ENCODE results near the gene FRMD4A. TPM values are rescaled to one million over a fixed set of nuclear protein-coding genes. Genes with fewer than 3 reads are reported as not detected.

Gene FRMD4A
- total RNA-seq, 1 experiment from 2014 or later, result 19.6 TPM

- Mint-ChIP-seq H3K36me3 (ENCODE audit: insufficient read depth in 1 of 3, low read depth in 3 of 3) (no peaks in the 10 kb centered on the region; a peak in 1 of 7 replicates), H3K4me1 (peaks cover 11 to 15% of the 10 kb centered on the region in 2 experiments), H3K27ac (no peak overlapping the region), H3K9me3 (no peaks in the 10 kb centered on the region), H3K4me3 (no peak overlapping the region), H3K27me3 (ENCODE audit: low read depth) (no peaks in the 10 kb centered on the region; the same call in 1 of the 2 replicates)
- H3K9me3 ChIP-seq (ENCODE audit: control insufficient read depth, low read depth, low read length), result no peaks in the 10 kb centered on the region
- H3K27ac ChIP-seq (ENCODE audit: insufficient read length, low read depth, low read length), result no peak overlapping the region
- no peak overlapping the region for H3K18ac ChIP-seq (ENCODE audit: insufficient read length, low read depth, low read length)
- H2BK5ac ChIP-seq (ENCODE audit: insufficient read length, low read length), result no peak overlapping the region
- H4K91ac ChIP-seq (ENCODE audit: insufficient read length, low read depth, low read length), result no peak overlapping the region
- H3K9ac ChIP-seq (ENCODE audit: extremely low read depth, insufficient read length, low read length), result no peak overlapping the region
- no peak overlapping the region for H3K4ac ChIP-seq (ENCODE audit: low read depth, low read length)
- TF ChIP-seq CTCF (conservative IDR thresholded peaks at IDR 0.05), result 0 out of 3 replicates have a peak, but pooled peaks have one; percentile 15
- H2AK5ac ChIP-seq (ENCODE audit: insufficient read length, low read length), result no peak overlapping the region
- no peak overlapping the region for H3K23ac ChIP-seq (ENCODE audit: insufficient read length, low read depth, low read length)
- H3K79me2 ChIP-seq (ENCODE audit: insufficient read depth, low read length), result no peaks in the 10 kb centered on the region
- H4K20me1 ChIP-seq (ENCODE audit: control insufficient read depth, insufficient read depth, insufficient read length), result no peaks in the 10 kb centered on the region
- H2AFZ ChIP-seq (ENCODE audit: low read length), result no peak overlapping the region
- peaks cover 4% of the 10 kb centered on the region; the same call in 1 of the 2 replicates for H3K4me1 ChIP-seq (ENCODE audit: insufficient read depth, low read length)
- H2BK12ac ChIP-seq (ENCODE audit: insufficient read length, low read depth, low read length), result no peak overlapping the region
- no peak overlapping the region for H3K4me2 ChIP-seq (ENCODE audit: insufficient read depth, insufficient read length, low read length)
- no peak overlapping the region for H3K14ac ChIP-seq (ENCODE audit: insufficient read depth, low read length)
- no peak overlapping the region for H3T11ph ChIP-seq (ENCODE audit: low read length)
- no peaks in the 10 kb centered on the region for H3K79me1 ChIP-seq (ENCODE audit: insufficient read depth, low read depth, low read length, poor library complexity, severe bottlenecking)
- no peaks in the 10 kb centered on the region for H3K23me2 ChIP-seq (ENCODE audit: insufficient read length, low read depth, low read length, poor library complexity, severe bottlenecking)
- no peaks in the 10 kb centered on the region for H3K27me3 ChIP-seq (ENCODE audit: insufficient read depth, low read length)
- H4K5ac ChIP-seq (ENCODE audit: insufficient read length, low read depth, low read length), result no peak overlapping the region
- no peak overlapping the region for H2BK120ac ChIP-seq (ENCODE audit: low read depth, low read length, poor library complexity, severe bottlenecking)
- H4K8ac ChIP-seq (replicated peaks; ENCODE audit: insufficient read length, low read depth, low read length), result no peak overlapping the region
- DNase-seq, result no peak
- H2BK15ac ChIP-seq (ENCODE audit: low read depth, low read length), result no peak overlapping the region
- H3K56ac ChIP-seq (ENCODE audit: insufficient read length, low read depth, low read length), result no peak overlapping the region
- H2BK20ac ChIP-seq (ENCODE audit: low read depth, low read length, poor library complexity, severe bottlenecking), result no peak overlapping the region
Measured at GRCh38 chr10:14116837-14117236, 213.9 kb downstream of the FRMD4A start.

All from H9 (cell line).